Activated CD4-positive, alpha-beta memory T cell treated with anti-CD3 and anti-CD28 coated beads, Interleukin-2, amount 10 ng/mL, durations not matched to agents 7 days and 5 days (primary cell): ENCODE measurements around the gene SCAF11. TPM values are rescaled to one million over a fixed set of nuclear protein-coding genes. Genes with fewer than 3 reads are reported as not detected.

Source experiments
- CTCF ChIA-PET: fragments of 350-600 bp; sonication (Branson Sonifier 250); formaldehyde crosslinking; loops from one replicate; lab custom pipeline; 2021; ENCODE audit warnings: antibody characterized with exemption, inconsistent platforms; lab: Charles Lee
- POLR2A ChIA-PET: fragments of 350-600 bp; sonication (Branson Sonifier 250); formaldehyde crosslinking; loops from one replicate; lab custom pipeline; 2021; ENCODE audit warnings: antibody characterized with exemption; lab: Charles Lee
- DNase-seq: peaks from one replicate; pipeline ENCODE4 v3.0.0-alpha.2; 2020
- H3K27ac Mint-ChIP-seq: one replicate; pipeline ENCODE4 v1.8.0; 2021; ENCODE audit warnings: mild to moderate bottlenecking, mixed read lengths
- H3K27me3 Mint-ChIP-seq: one replicate; pipeline ENCODE4 v1.8.0; 2021; ENCODE audit warnings: mixed read lengths
- H3K36me3 Mint-ChIP-seq: one replicate; pipeline ENCODE4 v1.8.0; 2021; ENCODE audit warnings: low read depth, mixed read lengths
- H3K4me1 Mint-ChIP-seq: one replicate; pipeline ENCODE4 v1.8.0; 2021; ENCODE audit warnings: mixed read lengths
- H3K4me3 Mint-ChIP-seq: one replicate; pipeline ENCODE4 v1.8.0; 2021; ENCODE audit warnings: mild to moderate bottlenecking, mixed read lengths
- H3K9me3 Mint-ChIP-seq: one replicate; pipeline ENCODE4 v1.8.0; 2021; ENCODE audit warnings: mixed read lengths
- total RNA-seq, 2 experiments: library from RNA; stranded (reverse); gene quantifications; one replicate each; pipeline ENCODE4 v1.2.3, GENCODE V29; 2021

The SCAF11 gene
- total RNA-seq, 2 experiments from 2014 or later, result 129 to 136 TPM

GRCh38 chr12:45895961-45896360, 94.4 kb downstream of the SCAF11 start:
- peaks cover 20% of the 10 kb centered on the region for H3K4me1 Mint-ChIP-seq
- H3K9me3 Mint-ChIP-seq, result peaks cover 5% of the 10 kb centered on the region
- H3K27ac Mint-ChIP-seq, result no peak overlapping the region
- H3K4me3 Mint-ChIP-seq, result no peak overlapping the region
- CTCF ChIA-PET, result no interaction called here
- POLR2A ChIA-PET, result no interaction called here
- H3K36me3 Mint-ChIP-seq, result peaks cover 64% of the 10 kb centered on the region
- no peak for DNase-seq
- no peaks in the 10 kb centered on the region for H3K27me3 Mint-ChIP-seq

DNA sequence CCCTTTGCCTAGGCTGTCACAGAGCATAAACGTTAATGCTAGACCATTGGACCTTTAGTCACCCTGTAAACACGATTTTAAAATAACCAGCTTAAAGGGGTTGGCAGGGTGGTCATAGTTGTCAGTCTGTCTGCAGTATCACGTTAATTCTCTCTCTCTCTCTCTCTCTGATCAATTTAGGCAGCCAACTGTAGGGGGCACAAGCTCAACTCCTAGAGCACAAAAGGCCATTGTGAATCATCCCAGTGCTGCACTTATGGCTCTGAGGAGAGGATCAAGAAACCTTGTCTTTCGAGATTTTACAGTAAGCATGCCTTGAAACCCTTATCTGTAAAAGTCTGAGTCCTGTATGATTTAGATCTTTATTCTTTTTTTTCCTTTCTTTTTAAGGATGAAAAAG, 97.1 kb downstream of the SCAF11 start:
- ChIA-PET POLR2A (no interaction called here), CTCF (no interaction called here)
- Mint-ChIP-seq H3K27me3 (no peaks in the 10 kb centered on the region), H3K27ac (no peak overlapping the region), H3K9me3 (peaks cover 3% of the 10 kb centered on the region), H3K4me1 (peaks cover 20% of the 10 kb centered on the region), H3K4me3 (no peak overlapping the region), H3K36me3 (peaks cover 58% of the 10 kb centered on the region)
- no peak for DNase-seq

DNA sequence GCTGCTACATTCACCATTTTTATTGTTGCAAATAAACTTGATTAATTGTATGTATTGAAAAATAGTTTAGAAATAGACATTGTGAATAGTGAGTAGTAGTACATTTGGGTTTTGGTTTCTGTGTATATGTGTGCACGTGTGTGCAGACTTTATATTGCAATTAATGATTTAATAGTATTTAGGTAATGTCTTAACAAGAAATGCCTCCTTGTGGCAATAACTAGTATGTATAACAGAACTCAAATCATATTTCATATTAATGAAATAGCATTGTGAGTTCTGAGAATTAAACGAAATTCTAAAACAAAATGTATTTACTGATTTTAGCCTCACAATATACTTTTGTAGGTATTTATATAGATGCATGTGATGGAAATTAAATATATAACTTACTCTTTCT, 100.1 kb downstream of the SCAF11 start:
- CTCF ChIA-PET, result no interaction called here
- Mint-ChIP-seq H3K27me3 (no peaks in the 10 kb centered on the region), H3K9me3 (peaks cover 11% of the 10 kb centered on the region), H3K27ac (no peak overlapping the region), H3K4me1 (peaks cover 20% of the 10 kb centered on the region), H3K4me3 (no peak overlapping the region), H3K36me3 (peaks cover 53% of the 10 kb centered on the region)
- POLR2A ChIA-PET, result no interaction called here
- DNase-seq, result no peak

- no peak overlapping the region for H3K4me3 Mint-ChIP-seq
- peaks cover 12% of the 10 kb centered on the region for H3K4me1 Mint-ChIP-seq
- H3K27me3 Mint-ChIP-seq, result no peaks in the 10 kb centered on the region
- no peak overlapping the region for H3K27ac Mint-ChIP-seq
- ChIA-PET CTCF (no interaction called here), POLR2A (interaction anchor here (0.9 kb wide), 1 partner anchor 26 kb away, joined by 3 read pairs; no protein-coding TSS in a partner anchor)
- no peak for DNase-seq
- peaks cover 22% of the 10 kb centered on the region for H3K9me3 Mint-ChIP-seq
- H3K36me3 Mint-ChIP-seq, result peaks cover 55% of the 10 kb centered on the region
Measured at GRCh38 chr12:45887544-45887943, 102.8 kb downstream of the SCAF11 start.

DNA sequence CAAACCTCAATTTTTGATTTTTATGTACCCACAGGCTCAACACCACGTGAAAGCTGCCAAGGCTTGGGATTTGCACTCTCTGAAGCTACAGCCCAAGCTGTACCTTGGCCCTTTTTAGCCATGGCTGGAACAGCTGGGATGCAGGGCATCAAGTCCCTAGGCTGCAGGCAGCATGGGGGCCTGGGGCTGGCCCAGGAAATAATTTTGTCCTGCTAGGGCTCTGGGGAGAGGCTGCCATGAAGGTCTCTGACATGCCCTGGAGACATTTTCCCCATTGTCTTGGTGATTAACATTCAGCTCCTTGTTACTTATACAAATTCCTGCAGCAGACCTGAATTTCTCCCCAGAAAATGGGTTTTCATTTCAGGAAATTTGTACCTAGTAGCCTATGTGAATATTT, 103.7 kb downstream of the SCAF11 start:
- no peak overlapping the region for H3K4me3 Mint-ChIP-seq
- POLR2A ChIA-PET, result no interaction called here
- peaks cover 57% of the 10 kb centered on the region for H3K36me3 Mint-ChIP-seq
- CTCF ChIA-PET, result interaction anchor here (0.5 kb wide), 1 partner anchor 14 kb away, joined by 3 read pairs; no protein-coding TSS in a partner anchor
- no peaks in the 10 kb centered on the region for H3K27me3 Mint-ChIP-seq
- peaks cover 7% of the 10 kb centered on the region for H3K4me1 Mint-ChIP-seq
- peaks cover 22% of the 10 kb centered on the region for H3K9me3 Mint-ChIP-seq
- DNase-seq, result no peak
- no peak overlapping the region for H3K27ac Mint-ChIP-seq

GRCh38 chr12:45883187-45883586, 107.2 kb downstream of the SCAF11 start:
- no peak for DNase-seq
- ChIA-PET CTCF (no interaction called here), POLR2A (no interaction called here)
- Mint-ChIP-seq H3K4me1 (peaks cover 37% of the 10 kb centered on the region), H3K27ac (no peak overlapping the region), H3K9me3 (peaks cover 22% of the 10 kb centered on the region), H3K27me3 (no peaks in the 10 kb centered on the region), H3K36me3 (peaks cover 79% of the 10 kb centered on the region), H3K4me3 (no peak overlapping the region)

DNA sequence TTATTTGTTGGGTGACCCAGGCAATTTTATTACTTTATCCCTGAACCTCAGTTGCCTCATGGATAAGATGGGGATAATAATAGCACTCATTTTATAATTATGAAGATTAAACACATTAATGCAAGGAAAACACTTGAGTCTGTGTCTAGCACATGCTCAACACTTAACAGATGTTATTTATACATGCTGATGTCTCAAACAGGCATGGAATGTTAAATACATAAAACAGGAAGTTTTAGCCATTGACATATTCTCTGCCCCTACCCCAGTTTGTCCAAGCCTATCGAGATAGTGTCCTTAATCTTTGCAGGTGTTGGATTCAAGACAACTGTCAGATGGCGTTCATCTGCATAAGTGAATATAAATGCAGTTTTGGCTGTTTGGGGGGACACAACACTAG, 109.8 kb downstream of the SCAF11 start:
- peak overlapping the region; percentile 89 for H3K27ac Mint-ChIP-seq
- ChIA-PET CTCF (no interaction called here), POLR2A (no interaction called here)
- DNase-seq, result no peak
- H3K27me3 Mint-ChIP-seq, result no peaks in the 10 kb centered on the region
- peaks cover 13% of the 10 kb centered on the region for H3K9me3 Mint-ChIP-seq
- peaks cover 82% of the 10 kb centered on the region for H3K36me3 Mint-ChIP-seq
- H3K4me1 Mint-ChIP-seq, result peaks cover 56% of the 10 kb centered on the region
- H3K4me3 Mint-ChIP-seq, result no peak overlapping the region

DNA sequence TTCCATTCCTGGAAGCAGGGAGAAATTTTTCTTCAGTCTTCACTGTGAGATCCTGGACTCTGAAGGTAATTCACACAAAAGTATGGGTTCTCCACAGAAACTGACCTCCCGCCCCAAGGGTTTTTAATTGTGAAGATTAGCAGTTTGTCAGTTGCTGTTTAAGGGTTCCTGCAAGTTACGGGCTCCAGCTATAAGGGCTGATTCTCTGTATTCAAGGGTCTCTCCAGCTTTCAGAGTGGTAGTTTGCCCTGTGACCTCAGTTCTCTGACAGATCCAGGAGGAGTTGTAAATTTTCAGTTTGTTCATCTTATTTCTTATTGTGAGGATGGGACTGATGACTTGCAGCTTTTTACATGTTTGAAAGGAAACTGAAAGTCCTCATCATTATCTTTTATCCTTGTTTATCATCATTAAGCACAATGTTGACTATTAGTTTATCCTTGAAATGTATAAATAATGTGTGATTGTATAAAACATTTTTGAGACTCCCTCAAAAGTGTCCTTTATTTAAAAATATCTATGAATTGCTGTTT, 110.9 kb downstream of the SCAF11 start:
- ChIA-PET CTCF (interaction anchor here (0.9 kb wide), 2 partner anchors 13 to 149 kb away, joined by 3 read pairs; no protein-coding TSS in a partner anchor), POLR2A (interaction anchor here (1.1 to 2.1 kb wide), 4 partner anchors 25 to 152 kb away, joined by 3 to 13 read pairs (median 8); partner anchors contain the start of genes ARID2 and SCAF11)
- peaks cover 5% of the 10 kb centered on the region for H3K9me3 Mint-ChIP-seq
- DNase-seq, result no peak
- no peaks in the 10 kb centered on the region for H3K27me3 Mint-ChIP-seq
- H3K36me3 Mint-ChIP-seq, result peaks cover 83% of the 10 kb centered on the region
- peak overlapping the region; percentile 89 for H3K27ac Mint-ChIP-seq
- peaks cover 56% of the 10 kb centered on the region for H3K4me1 Mint-ChIP-seq
- H3K4me3 Mint-ChIP-seq, result peak overlapping the region; percentile 61

DNA sequence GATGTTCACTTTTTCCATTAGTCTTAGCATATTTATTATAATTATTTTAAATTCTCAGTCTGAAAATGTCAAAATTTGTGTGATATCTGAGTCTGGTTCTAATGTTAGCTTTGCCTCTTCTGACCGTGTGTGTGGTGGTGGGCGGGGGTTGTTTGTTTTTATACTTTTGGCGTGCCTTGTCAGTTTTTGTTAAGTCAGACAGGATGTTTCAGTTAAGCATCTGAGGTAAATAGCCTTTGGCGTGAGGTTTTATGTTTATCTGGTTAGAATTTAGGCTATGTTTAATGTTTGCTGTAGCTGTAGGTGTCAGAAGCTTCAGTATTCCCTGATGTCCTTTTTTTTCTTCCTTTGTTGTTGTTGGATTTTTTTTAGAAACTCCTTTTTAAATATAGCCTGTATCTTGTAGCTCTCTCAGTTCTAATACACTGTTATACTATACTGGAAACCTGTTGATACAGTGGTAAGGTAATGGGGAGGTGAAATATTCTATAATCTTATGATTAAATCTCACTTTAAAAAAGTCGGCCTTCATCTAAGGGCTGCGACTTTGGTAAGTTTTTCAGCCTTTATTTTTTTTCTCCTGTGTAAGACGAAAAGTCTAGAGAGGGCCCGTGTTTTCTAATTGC, 111.6 kb downstream of the SCAF11 start:
- peak overlapping the region; percentile 89 for H3K27ac Mint-ChIP-seq
- no peaks in the 10 kb centered on the region for H3K27me3 Mint-ChIP-seq
- peaks cover 4% of the 10 kb centered on the region for H3K9me3 Mint-ChIP-seq
- ChIA-PET CTCF (interaction anchor here (0.9 kb wide), 1 partner anchor 148 kb away, joined by 3 read pairs; no protein-coding TSS in a partner anchor), POLR2A (interaction anchor here (0.7 to 2.1 kb wide), 6 partner anchors 20 to 209 kb away, joined by 3 to 13 read pairs (median 4); partner anchors contain the start of genes ARID2 and SCAF11)
- peaks cover 84% of the 10 kb centered on the region for H3K36me3 Mint-ChIP-seq
- peaks cover 56% of the 10 kb centered on the region for H3K4me1 Mint-ChIP-seq
- peak overlapping the region; percentile 61 for H3K4me3 Mint-ChIP-seq
- DNase-seq, result peak; percentile 62

DNA sequence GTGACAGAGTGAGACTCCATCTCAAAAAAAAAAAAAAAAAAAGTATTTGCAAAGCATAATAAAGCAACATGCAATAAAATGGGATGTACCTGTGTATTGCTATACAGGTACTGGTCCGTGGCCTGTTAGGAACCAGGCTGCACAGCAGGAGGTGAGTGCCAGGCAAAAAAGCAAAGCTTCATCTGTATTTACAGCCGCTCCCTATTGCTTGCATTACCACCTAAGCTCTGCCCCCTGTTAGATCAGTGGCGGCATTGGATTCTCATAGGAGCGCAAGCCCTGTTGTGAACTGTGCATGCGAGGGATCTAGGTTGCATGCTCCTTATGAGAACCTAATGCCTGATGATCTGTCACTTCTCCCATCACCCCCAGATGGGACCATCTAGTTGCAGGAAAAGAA, 113.3 kb downstream of the SCAF11 start:
- H3K4me1 Mint-ChIP-seq, result peaks cover 59% of the 10 kb centered on the region
- CTCF ChIA-PET, result no interaction called here
- H3K36me3 Mint-ChIP-seq, result peaks cover 82% of the 10 kb centered on the region
- H3K9me3 Mint-ChIP-seq, result no peaks in the 10 kb centered on the region
- no peak for DNase-seq
- H3K4me3 Mint-ChIP-seq, result no peak overlapping the region
- POLR2A ChIA-PET, result interaction anchor here (0.5 to 1.5 kb wide), 2 partner anchors 148 to 312 kb away, joined by 3 to 5 read pairs; no protein-coding TSS in a partner anchor
- H3K27me3 Mint-ChIP-seq, result no peaks in the 10 kb centered on the region
- H3K27ac Mint-ChIP-seq, result no peak overlapping the region

GRCh38 chr12:45872446-45872845, 117.9 kb downstream of the SCAF11 start:
- no peak for DNase-seq
- CTCF ChIA-PET, result no interaction called here
- Mint-ChIP-seq H3K4me3 (no peak overlapping the region), H3K36me3 (peaks cover 70% of the 10 kb centered on the region), H3K9me3 (no peaks in the 10 kb centered on the region), H3K27ac (no peak overlapping the region), H3K27me3 (no peaks in the 10 kb centered on the region), H3K4me1 (peaks cover 25% of the 10 kb centered on the region)
- POLR2A ChIA-PET, result no interaction called here
